Natural killer cell treated with Interleukin-12 subunit alpha and Interleukin-12 subunit beta and Interleukin-15 and Interleukin-18, amount 100 ng/mL, for 72 hours (primary cell): Measurements from ENCODE around the gene CRYBA2. TPM values are rescaled to one million over a fixed set of nuclear protein-coding genes. Genes with fewer than 3 reads are reported as not detected.

Source experiments
- ATAC-seq, 2 donors: fragments of 150-1000 bp; cut with Tn5 transposase in 1 of 2; sonication (Bioruptor Pico), chemical (Tn5 transposase) in 1 of 2; 2 replicates each; pipeline ENCODE4 v1.10.0; 2021
- DNase-seq: peaks from one replicate; pipeline ENCODE4 v3.0.0; 2022; ENCODE audit warnings: low spot score
- H3K27ac Mint-ChIP-seq, 2 donors: 1 replicate in 1 of 2; 2 replicates in 1 of 2; pipeline ENCODE4 v1.8.0; 2022; ENCODE audit warnings: mixed read lengths in 2 of 2, mild to moderate bottlenecking in 1 of 2, moderate library complexity in 1 of 2
- H3K27me3 Mint-ChIP-seq, 2 donors: 1 replicate in 1 of 2; 2 replicates in 1 of 2; pipeline ENCODE4 v1.8.0; 2022; ENCODE audit warnings: mixed read lengths in 2 of 2
- H3K36me3 Mint-ChIP-seq: one replicate; pipeline ENCODE4 v1.8.0; 2022; ENCODE audit warnings: mixed read lengths
- H3K4me1 Mint-ChIP-seq, 2 donors: 1 replicate in 1 of 2; 2 replicates in 1 of 2; pipeline ENCODE4 v1.8.0; 2022; ENCODE audit warnings: low read depth in 2 of 2, mixed read lengths in 2 of 2, mild to moderate bottlenecking in 1 of 2
- H3K4me3 Mint-ChIP-seq: one replicate; pipeline ENCODE4 v1.8.0; 2022; ENCODE audit warnings: mixed read lengths
- H3K9me3 Mint-ChIP-seq: 2 replicates; pipeline ENCODE4 v1.8.0; 2022; ENCODE audit warnings: mixed read lengths
- total RNA-seq, 2 donors: library from RNA; stranded (reverse); gene quantifications; one replicate each; pipeline ENCODE4 v1.2.3, GENCODE V29; 2022

Gene CRYBA2
- total RNA-seq, 2 donors from 2014 or later, result not detected

- H3K9me3 Mint-ChIP-seq, result no peaks in the 10 kb centered on the region
- no peaks in the 10 kb centered on the region for H3K36me3 Mint-ChIP-seq
- peaks cover 2 to 5% of the 10 kb centered on the region in 2 donors for H3K4me1 Mint-ChIP-seq
- H3K27ac Mint-ChIP-seq, result no peak overlapping the region
- H3K27me3 Mint-ChIP-seq, result peaks cover 52 to 74% of the 10 kb centered on the region in 2 donors
- ATAC-seq, result no peak
- DNase-seq, result no peak
- no peak overlapping the region for H3K4me3 Mint-ChIP-seq
Observed at GRCh38 chr2:218986148-218986761, 7.0 kb downstream of the CRYBA2 start.

GRCh38 chr2:218985325-218986091 lies 7.7 kb downstream of the CRYBA2 start:
- no peaks in the 10 kb centered on the region for H3K36me3 Mint-ChIP-seq
- no peak overlapping the region for H3K27ac Mint-ChIP-seq
- no peak for DNase-seq
- no peak overlapping the region for H3K4me3 Mint-ChIP-seq
- H3K4me1 Mint-ChIP-seq, result peaks cover 7 to 9% of the 10 kb centered on the region in 2 donors
- ATAC-seq, result no peak
- H3K27me3 Mint-ChIP-seq, result peaks cover 52 to 73% of the 10 kb centered on the region in 2 donors
- H3K9me3 Mint-ChIP-seq, result no peaks in the 10 kb centered on the region

- ATAC-seq, result no peak
- Mint-ChIP-seq H3K4me1 (peaks cover 7 to 12% of the 10 kb centered on the region in 2 donors), H3K9me3 (no peaks in the 10 kb centered on the region), H3K36me3 (no peaks in the 10 kb centered on the region), H3K4me3 (no peak within 1 kb of the TSS), H3K27me3 (peaks cover 52 to 73% of the 10 kb centered on the region in 2 donors), H3K27ac (no peak within 1 kb of the TSS)
- DNase-seq, result no peak
Observed at GRCh38 chr2:218985021-218985324, 8.2 kb downstream of the CRYBA2 start, which contains the start of gene FEV. Gene FEV, minus strand, starts transcription at chr2:218985184. Its CDS starts 109 bp downstream, at chr2:218985075.

- Mint-ChIP-seq H3K27me3 (peaks cover 50 to 71% of the 10 kb centered on the region in 2 donors), H3K4me1 (peaks cover 7 to 13% of the 10 kb centered on the region in 2 donors), H3K4me3 (no peak overlapping the region), H3K9me3 (no peaks in the 10 kb centered on the region), H3K27ac (no peak overlapping the region), H3K36me3 (no peaks in the 10 kb centered on the region)
- ATAC-seq (no peak), DNase-seq (no peak)
Observed at GRCh38 chr2:218984239-218985020, 8.8 kb downstream of the CRYBA2 start.

- no peak overlapping the region for H3K27ac Mint-ChIP-seq
- H3K36me3 Mint-ChIP-seq, result no peaks in the 10 kb centered on the region
- peaks cover 44 to 70% of the 10 kb centered on the region in 2 donors for H3K27me3 Mint-ChIP-seq
- H3K9me3 Mint-ChIP-seq, result no peaks in the 10 kb centered on the region
- H3K4me3 Mint-ChIP-seq, result no peak overlapping the region
- DNase-seq, result no peak
- peaks cover 7 to 13% of the 10 kb centered on the region in 2 donors for H3K4me1 Mint-ChIP-seq
- no peak for ATAC-seq
Observed at GRCh38 chr2:218983934-218984238, 9.3 kb downstream of the CRYBA2 start.

GRCh38 chr2:218983263-218983933 lies 9.8 kb downstream of the CRYBA2 start:
- Mint-ChIP-seq H3K27ac (no peak overlapping the region), H3K36me3 (no peaks in the 10 kb centered on the region), H3K4me1 (peaks cover 7 to 13% of the 10 kb centered on the region in 2 donors), H3K27me3 (peaks cover 43 to 71% of the 10 kb centered on the region in 2 donors), H3K9me3 (no peaks in the 10 kb centered on the region), H3K4me3 (no peak overlapping the region)
- ATAC-seq (no peak), DNase-seq (no peak)

- H3K27ac Mint-ChIP-seq, result no peak overlapping the region
- H3K4me1 Mint-ChIP-seq, result peaks cover 7 to 13% of the 10 kb centered on the region in 2 donors
- H3K9me3 Mint-ChIP-seq, result no peaks in the 10 kb centered on the region
- H3K36me3 Mint-ChIP-seq, result no peaks in the 10 kb centered on the region
- H3K4me3 Mint-ChIP-seq, result no peak overlapping the region
- no peak for DNase-seq
- H3K27me3 Mint-ChIP-seq, result peaks cover 45 to 71% of the 10 kb centered on the region in 2 donors
- ATAC-seq, result no peak
Observed at GRCh38 chr2:218982586-218983262, 10.5 kb downstream of the CRYBA2 start.

GRCh38 chr2:218981881-218982585 lies 11.2 kb downstream of the CRYBA2 start:
- Mint-ChIP-seq H3K4me1 (peaks cover 7 to 13% of the 10 kb centered on the region in 2 donors), H3K27me3 (peaks cover 45 to 71% of the 10 kb centered on the region in 2 donors), H3K36me3 (no peaks in the 10 kb centered on the region), H3K4me3 (no peak overlapping the region), H3K27ac (no peak overlapping the region), H3K9me3 (no peaks in the 10 kb centered on the region)
- ATAC-seq, result peak in 1 of 2 donors; percentile 25
- DNase-seq, result no peak

- no peak for DNase-seq
- H3K9me3 Mint-ChIP-seq, result no peaks in the 10 kb centered on the region
- peaks cover 42 to 71% of the 10 kb centered on the region in 2 donors for H3K27me3 Mint-ChIP-seq
- H3K4me3 Mint-ChIP-seq, result peak overlapping the region; percentile 68
- no peak for ATAC-seq
- H3K27ac Mint-ChIP-seq, result no peak overlapping the region
- H3K36me3 Mint-ChIP-seq, result no peaks in the 10 kb centered on the region
- H3K4me1 Mint-ChIP-seq, result peaks cover 7 to 13% of the 10 kb centered on the region in 2 donors
Observed at GRCh38 chr2:218981390-218981880, 11.8 kb downstream of the CRYBA2 start.

- Mint-ChIP-seq H3K9me3 (no peaks in the 10 kb centered on the region), H3K4me3 (peak overlapping the region; percentile 68), H3K4me1 (peaks cover 7 to 13% of the 10 kb centered on the region in 2 donors), H3K36me3 (no peaks in the 10 kb centered on the region), H3K27me3 (peaks cover 41 to 71% of the 10 kb centered on the region in 2 donors), H3K27ac (no peak overlapping the region)
- ATAC-seq, result no peak
- DNase-seq, result no peak
Observed at GRCh38 chr2:218980735-218981389, 12.4 kb downstream of the CRYBA2 start.

- Mint-ChIP-seq H3K27ac (no peak overlapping the region), H3K4me1 (peaks cover 7 to 13% of the 10 kb centered on the region in 2 donors), H3K9me3 (no peaks in the 10 kb centered on the region), H3K36me3 (no peaks in the 10 kb centered on the region), H3K27me3 (peaks cover 44 to 74% of the 10 kb centered on the region in 2 donors), H3K4me3 (peak overlapping the region; percentile 51)
- DNase-seq, result peak; percentile 84
- ATAC-seq, result peak; percentile 85 to 88
Observed at GRCh38 chr2:218979846-218980734, 13.1 kb downstream of the CRYBA2 start.
